Neural cell (in vitro differentiated cells): ENCODE results near the gene TEKT5. TPM values are rescaled to one million over a fixed set of nuclear protein-coding genes. Genes with fewer than 3 reads are reported as not detected.

Source experiments
- H2AFZ ChIP-seq: fragments of 200-600, 300-800 bp; sonication (generic), shearing (Covaris generic); 2 replicates; pipeline ENCODE4 v1.6.0; 2014; ENCODE audit warnings: low read depth, mild to moderate bottlenecking, antibody characterized with exemption, low read length, moderate library complexity
- H3F3A ChIP-seq: fragments of 200-600 bp; shearing (Covaris generic); 2 replicates; pipeline ENCODE4 v1.6.1; 2016; ENCODE audit warnings: mild to moderate bottlenecking, moderate library complexity, mixed read lengths, antibody characterized with exemption, low read length; ENCODE audit not compliant: insufficient read depth, poor library complexity, severe bottlenecking
- H3K27ac ChIP-seq: fragments of 200-600, 300-800 bp; sonication (generic), shearing (Covaris generic); 2 replicates; pipeline ENCODE4 v1.5.1; 2014; ENCODE audit warnings: mild to moderate bottlenecking, low read length, moderate library complexity
- H3K27me3 ChIP-seq: fragments of 300-800, 200-600 bp; sonication (generic), shearing (Covaris generic); 2 replicates; pipeline ENCODE4 v1.6.0; 2014; ENCODE audit warnings: mild to moderate bottlenecking, low read depth, low read length, moderate library complexity; ENCODE audit not compliant: insufficient read depth
- H3K36me3 ChIP-seq: fragments of 300-800, 200-600 bp; sonication (generic), shearing (Covaris generic); 2 replicates; pipeline ENCODE4 v1.5.1; 2014; ENCODE audit warnings: mild to moderate bottlenecking, antibody characterized with exemption, low read length, moderate library complexity; ENCODE audit not compliant: insufficient read depth
- H3K4me2 ChIP-seq: fragments of 300-800, 200-600 bp; sonication (generic), shearing (Covaris generic); 2 replicates; pipeline ENCODE4 v1.6.0; 2014; ENCODE audit warnings: mild to moderate bottlenecking, low read length
- H3K4me3 ChIP-seq: fragments of 300-800, 200-600 bp; sonication (generic), shearing (Covaris generic); 2 replicates; pipeline ENCODE4 v1.5.1; 2014; ENCODE audit warnings: mild to moderate bottlenecking, low read length, moderate library complexity
- H3K79me2 ChIP-seq: fragments of 200-600 bp; shearing (Covaris generic); replicated peaks from 2 replicates; pipeline ENCODE4 v1.6.0; 2014; ENCODE audit warnings: mild to moderate bottlenecking, low read length, moderate library complexity; ENCODE audit not compliant: insufficient read depth
- H3K9ac ChIP-seq: fragments of 300-800, 200-600 bp; sonication (generic), shearing (Covaris generic); 2 replicates; pipeline ENCODE4 v1.6.1; 2016; ENCODE audit warnings: mild to moderate bottlenecking, low read length, mixed read lengths
- H3K9me2 ChIP-seq: fragments of 200-600 bp; shearing (Covaris generic); 2 replicates; pipeline ENCODE4 v1.6.1; 2016; ENCODE audit warnings: mild to moderate bottlenecking, low read length, mixed read lengths; ENCODE audit not compliant: insufficient read depth
- H3K9me3 ChIP-seq: fragments of 200-600, 300-800 bp; sonication (generic), shearing (Covaris generic); 2 replicates; pipeline ENCODE4 v1.6.1; 2016; ENCODE audit warnings: mild to moderate bottlenecking, mixed run types, low read length, moderate library complexity, mixed read lengths
- H4K20me1 ChIP-seq: fragments of 200-600 bp; shearing (Covaris generic); 2 replicates; pipeline ENCODE4 v1.6.1; 2016; ENCODE audit warnings: mild to moderate bottlenecking, mixed run types; ENCODE audit not compliant: insufficient read depth
- EP300 ChIP-seq: fragments of 450-650 bp; conservative IDR thresholded peaks from 2 replicates; pipeline ENCODE4 v1.6.1; 2014; ENCODE audit warnings: antibody characterized with exemption, mild to moderate bottlenecking, moderate library complexity; ENCODE audit not compliant: poor library complexity, severe bottlenecking
- EZH2 ChIP-seq: fragments of 200-600, 300-800 bp; shearing (Covaris generic), sonication (generic); IDR thresholded peaks from 2 replicates; pipeline ENCODE4 v1.6.1; 2014; ENCODE audit warnings: antibody characterized with exemption, low read length, borderline replicate concordance, mild to moderate bottlenecking; ENCODE audit not compliant: insufficient read depth, poor library complexity, severe bottlenecking
- MXI1 ChIP-seq: fragments of 450-650 bp; conservative IDR thresholded peaks from 2 replicates; pipeline ENCODE4 v1.6.1; 2014; ENCODE audit warnings: antibody characterized with exemption, mild to moderate bottlenecking; ENCODE audit not compliant: poor library complexity, severe bottlenecking
- POLR2AphosphoS5 ChIP-seq: IDR thresholded peaks from 2 replicates; pipeline ENCODE4 v1.6.1; 2012
- RAD21 ChIP-seq: fragments of 450-650 bp; conservative IDR thresholded peaks from 2 replicates; pipeline ENCODE4 v1.6.1; 2014; ENCODE audit warnings: antibody characterized with exemption, mild to moderate bottlenecking, moderate library complexity
- SMC3 ChIP-seq: fragments of 450-650 bp; conservative IDR thresholded peaks from 2 replicates; pipeline ENCODE4 v1.6.1; 2014; ENCODE audit warnings: antibody characterized with exemption, mild to moderate bottlenecking, moderate library complexity; ENCODE audit not compliant: poor library complexity
- TAF1 ChIP-seq: IDR thresholded peaks from 2 replicates; pipeline ENCODE4 v1.6.1; 2012; ENCODE audit warnings: low read depth
- polyA plus RNA-seq: library from polyadenylated mRNA; depleted of rRNA; stranded (reverse); fragments of >200 nt; gene quantifications from 2 replicates; pipeline ENCODE4 v1.2.3, GENCODE V29; 2014
- TF ChIP-seq, protein P1 (sequence below): IDR thresholded peaks from 2 replicates; pipeline ENCODE4 v1.6.1; 2012; ENCODE audit warnings: borderline replicate concordance
- TF ChIP-seq, protein P2 (sequence below): fragments of 450-650 bp; IDR thresholded peaks from 2 replicates; pipeline ENCODE4 v1.5.1; 2014; ENCODE audit warnings: antibody characterized with exemption, mild to moderate bottlenecking, moderate library complexity; ENCODE audit not compliant: poor library complexity, severe bottlenecking

Gene TEKT5
- polyA plus RNA-seq, 1 donor from 2014 or later = not detected

DNA sequence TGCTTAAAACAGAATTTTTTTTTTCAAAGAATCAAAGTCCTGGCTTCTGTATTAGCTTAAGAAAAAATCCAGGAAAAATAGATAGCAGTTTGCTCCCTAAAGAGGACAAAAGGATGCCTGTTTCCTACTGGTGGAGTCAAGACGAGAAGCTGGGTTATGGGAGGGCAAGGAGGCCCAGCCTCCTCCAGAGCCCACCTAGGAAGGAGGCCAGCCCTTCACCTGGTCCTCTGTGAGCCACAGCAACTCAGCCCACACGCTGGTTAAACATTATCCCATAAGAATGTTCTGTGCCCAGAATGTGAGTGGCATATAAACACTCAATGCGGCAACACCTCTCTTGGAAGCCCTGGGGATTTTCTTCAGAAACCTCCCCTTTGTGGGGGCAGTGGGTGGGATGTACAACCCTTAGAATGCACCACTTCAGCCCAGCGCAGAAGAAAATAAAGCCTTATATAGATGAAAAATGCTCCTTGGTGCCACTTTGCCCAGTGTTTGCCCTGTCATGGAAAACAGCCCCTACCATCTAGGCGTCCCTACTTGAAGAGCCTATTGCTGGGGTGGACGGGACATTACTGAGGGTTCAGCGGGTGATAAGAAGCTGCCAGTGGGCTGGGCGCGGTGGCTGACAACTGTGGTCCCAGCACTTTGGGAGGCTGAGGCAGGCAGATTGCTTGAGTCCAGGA, 48.0 kb downstream of the TEKT5 start:
- Histone ChIP-seq H3K36me3 (no peaks in the 10 kb centered on the region), H3K79me2 (no peaks in the 10 kb centered on the region), H3K27ac (no peak overlapping the region), H3K9me2 (no peaks in the 10 kb centered on the region), H4K20me1 (no peaks in the 10 kb centered on the region), H3K9ac (no peak overlapping the region), H3F3A (no peaks in the 10 kb centered on the region), H3K4me3 (no peak overlapping the region), H2AFZ (no peak overlapping the region), H3K27me3 (no peaks in the 10 kb centered on the region), H3K9me3 (no peaks in the 10 kb centered on the region), H3K4me2 (no peak overlapping the region)
- TF ChIP-seq, protein P1, sequence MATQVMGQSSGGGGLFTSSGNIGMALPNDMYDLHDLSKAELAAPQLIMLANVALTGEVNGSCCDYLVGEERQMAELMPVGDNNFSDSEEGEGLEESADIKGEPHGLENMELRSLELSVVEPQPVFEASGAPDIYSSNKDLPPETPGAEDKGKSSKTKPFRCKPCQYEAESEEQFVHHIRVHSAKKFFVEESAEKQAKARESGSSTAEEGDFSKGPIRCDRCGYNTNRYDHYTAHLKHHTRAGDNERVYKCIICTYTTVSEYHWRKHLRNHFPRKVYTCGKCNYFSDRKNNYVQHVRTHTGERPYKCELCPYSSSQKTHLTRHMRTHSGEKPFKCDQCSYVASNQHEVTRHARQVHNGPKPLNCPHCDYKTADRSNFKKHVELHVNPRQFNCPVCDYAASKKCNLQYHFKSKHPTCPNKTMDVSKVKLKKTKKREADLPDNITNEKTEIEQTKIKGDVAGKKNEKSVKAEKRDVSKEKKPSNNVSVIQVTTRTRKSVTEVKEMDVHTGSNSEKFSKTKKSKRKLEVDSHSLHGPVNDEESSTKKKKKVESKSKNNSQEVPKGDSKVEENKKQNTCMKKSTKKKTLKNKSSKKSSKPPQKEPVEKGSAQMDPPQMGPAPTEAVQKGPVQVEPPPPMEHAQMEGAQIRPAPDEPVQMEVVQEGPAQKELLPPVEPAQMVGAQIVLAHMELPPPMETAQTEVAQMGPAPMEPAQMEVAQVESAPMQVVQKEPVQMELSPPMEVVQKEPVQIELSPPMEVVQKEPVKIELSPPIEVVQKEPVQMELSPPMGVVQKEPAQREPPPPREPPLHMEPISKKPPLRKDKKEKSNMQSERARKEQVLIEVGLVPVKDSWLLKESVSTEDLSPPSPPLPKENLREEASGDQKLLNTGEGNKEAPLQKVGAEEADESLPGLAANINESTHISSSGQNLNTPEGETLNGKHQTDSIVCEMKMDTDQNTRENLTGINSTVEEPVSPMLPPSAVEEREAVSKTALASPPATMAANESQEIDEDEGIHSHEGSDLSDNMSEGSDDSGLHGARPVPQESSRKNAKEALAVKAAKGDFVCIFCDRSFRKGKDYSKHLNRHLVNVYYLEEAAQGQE = no peak
- TF ChIP-seq, protein P2, sequence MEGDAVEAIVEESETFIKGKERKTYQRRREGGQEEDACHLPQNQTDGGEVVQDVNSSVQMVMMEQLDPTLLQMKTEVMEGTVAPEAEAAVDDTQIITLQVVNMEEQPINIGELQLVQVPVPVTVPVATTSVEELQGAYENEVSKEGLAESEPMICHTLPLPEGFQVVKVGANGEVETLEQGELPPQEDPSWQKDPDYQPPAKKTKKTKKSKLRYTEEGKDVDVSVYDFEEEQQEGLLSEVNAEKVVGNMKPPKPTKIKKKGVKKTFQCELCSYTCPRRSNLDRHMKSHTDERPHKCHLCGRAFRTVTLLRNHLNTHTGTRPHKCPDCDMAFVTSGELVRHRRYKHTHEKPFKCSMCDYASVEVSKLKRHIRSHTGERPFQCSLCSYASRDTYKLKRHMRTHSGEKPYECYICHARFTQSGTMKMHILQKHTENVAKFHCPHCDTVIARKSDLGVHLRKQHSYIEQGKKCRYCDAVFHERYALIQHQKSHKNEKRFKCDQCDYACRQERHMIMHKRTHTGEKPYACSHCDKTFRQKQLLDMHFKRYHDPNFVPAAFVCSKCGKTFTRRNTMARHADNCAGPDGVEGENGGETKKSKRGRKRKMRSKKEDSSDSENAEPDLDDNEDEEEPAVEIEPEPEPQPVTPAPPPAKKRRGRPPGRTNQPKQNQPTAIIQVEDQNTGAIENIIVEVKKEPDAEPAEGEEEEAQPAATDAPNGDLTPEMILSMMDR = no peak
- no peak for TF ChIP-seq RAD21

DNA sequence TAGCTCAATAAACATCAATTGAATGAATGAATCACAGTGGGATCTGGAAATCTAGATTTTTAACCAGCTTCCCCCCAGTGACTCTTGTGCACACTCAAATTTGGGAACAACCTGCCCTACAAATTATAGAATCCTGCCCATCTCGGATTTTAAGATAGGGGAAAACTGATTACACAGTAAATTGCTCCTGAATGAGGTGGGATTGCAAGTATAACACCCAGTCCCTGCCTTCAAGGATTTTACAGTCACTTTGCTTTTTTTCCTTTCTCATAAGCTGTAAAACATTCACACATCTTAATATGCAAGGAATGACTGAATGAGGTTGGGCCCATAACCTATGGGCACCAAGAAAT, 48.5 kb downstream of the TEKT5 start:
- Histone ChIP-seq H3K4me2 (no peak overlapping the region), H3K36me3 (no peaks in the 10 kb centered on the region), H3K9ac (no peak overlapping the region), H3K4me3 (no peak overlapping the region), H3F3A (no peaks in the 10 kb centered on the region), H2AFZ (no peak overlapping the region), H3K9me3 (no peaks in the 10 kb centered on the region), H3K9me2 (no peaks in the 10 kb centered on the region), H3K27me3 (no peaks in the 10 kb centered on the region), H3K79me2 (no peaks in the 10 kb centered on the region), H3K27ac (no peak overlapping the region), H4K20me1 (no peaks in the 10 kb centered on the region)
- no peak for TF ChIP-seq EZH2
- TF ChIP-seq MXI1 = no peak
- TF ChIP-seq EP300 = no peak
- TF ChIP-seq, protein P1 = no peak
- no peak for TF ChIP-seq RAD21
- TF ChIP-seq POLR2AphosphoS5 = no peak
- TF ChIP-seq, protein P2 = no peak
- no peak for TF ChIP-seq TAF1
- no peak for TF ChIP-seq SMC3
